ENCODE data around the gene DMRT2. TPM values are rescaled to one million over a fixed set of nuclear protein-coding genes. Genes with fewer than 3 reads are reported as not detected.

DMRT2 gene
- polyA plus RNA-seq, 12 donors = 23.9 to 45.1 (median 31.7) TPM; not detected in 1

DNA sequence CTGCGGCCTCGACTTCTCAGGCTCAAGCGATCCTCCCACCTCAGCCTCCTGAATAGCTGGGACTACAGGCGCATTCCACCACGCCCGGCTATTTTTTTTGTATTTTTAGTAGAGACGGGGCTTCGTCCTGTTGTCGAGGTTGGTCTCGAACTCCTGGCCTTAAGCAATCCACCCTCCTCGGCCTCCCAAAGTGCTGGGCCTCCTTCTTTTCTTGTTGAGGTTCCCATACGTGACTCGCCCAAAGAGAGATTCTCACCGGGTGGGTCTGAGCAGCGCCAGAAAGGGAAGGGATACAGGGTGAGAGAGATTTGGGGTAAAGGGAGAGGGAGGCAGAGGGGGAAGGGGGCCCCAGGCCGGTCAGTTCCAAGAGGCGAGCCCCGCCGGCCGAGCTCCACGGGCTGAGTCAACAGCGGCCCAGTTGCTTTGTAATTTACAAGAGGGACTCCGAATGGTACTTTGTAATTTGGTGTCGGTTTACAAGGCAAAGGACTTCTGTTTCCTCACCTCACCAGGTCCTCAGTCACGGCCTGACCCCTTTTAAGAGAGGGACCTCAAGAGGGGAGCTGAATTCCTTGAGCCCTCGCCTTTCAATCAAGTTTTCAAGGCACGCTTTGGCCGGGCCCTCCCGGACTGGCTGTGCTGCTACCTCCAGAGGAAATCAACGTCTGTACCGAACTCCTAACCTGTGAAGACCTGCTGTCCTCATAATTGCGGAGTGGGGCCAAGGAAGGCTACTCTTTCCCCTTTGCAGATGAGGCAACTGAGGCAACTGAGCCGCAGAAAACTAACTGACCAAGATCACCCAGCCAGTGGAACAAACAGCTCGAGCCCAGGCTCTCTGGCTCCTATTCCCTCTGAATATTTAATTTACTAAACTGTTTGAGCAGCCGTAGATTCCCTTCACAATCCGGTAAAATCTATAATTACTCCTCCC, 3.3 kb upstream of the DMRT2 start:
- DNase-seq = no peak

DNA sequence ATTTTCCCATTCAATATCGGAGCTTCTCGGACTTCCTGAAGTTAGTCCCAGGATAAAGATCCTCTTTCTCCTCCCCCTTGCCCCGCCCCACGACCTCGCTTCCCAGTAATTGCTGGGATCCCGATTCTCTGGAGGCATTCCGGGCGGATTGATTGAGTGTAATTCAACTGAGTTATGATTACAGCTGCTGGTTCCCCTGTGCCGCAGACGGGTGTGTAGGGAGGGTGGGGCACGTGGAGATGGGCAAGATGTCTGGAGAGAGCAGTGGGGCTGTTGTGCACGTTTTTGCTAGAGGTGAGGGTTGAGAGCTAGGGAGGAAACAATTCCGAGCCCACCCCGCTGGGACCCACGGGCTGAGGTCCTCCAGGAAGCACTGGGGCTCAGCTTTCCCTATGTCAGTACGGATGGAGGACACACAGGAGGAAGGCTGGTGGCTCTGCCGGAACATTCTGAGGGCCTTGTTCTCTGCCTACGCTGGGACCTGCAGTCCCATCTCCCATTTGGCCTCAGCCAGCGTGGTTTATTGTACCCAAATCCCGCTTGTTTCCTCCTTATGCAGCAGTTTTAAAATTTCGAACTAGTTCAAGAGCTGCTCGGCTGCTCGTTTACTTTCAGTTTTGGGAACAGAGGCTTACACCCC, 2.4 kb upstream of the DMRT2 start:
- DNase-seq = peak; percentile 68

DNA sequence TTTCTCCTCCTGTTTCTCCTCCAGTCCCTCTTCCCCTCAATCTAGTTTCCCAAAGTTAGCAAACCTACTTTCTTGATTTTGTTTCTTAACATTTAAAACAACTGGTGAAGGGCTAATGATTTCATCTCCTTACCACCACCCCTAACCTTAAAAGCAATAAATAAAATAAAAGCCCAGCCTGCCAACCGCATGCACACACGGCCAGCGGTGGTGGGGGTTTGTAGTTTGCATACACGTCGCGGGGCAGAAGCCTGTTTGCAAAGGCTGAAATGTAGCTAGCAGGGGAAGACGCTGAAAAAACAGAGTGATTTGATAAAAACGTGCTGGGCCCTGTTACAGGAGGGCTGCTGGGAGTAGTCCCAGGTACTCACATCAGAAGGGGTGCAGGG, 1.9 kb upstream of the DMRT2 start:
- DNase-seq = no peak

DNA sequence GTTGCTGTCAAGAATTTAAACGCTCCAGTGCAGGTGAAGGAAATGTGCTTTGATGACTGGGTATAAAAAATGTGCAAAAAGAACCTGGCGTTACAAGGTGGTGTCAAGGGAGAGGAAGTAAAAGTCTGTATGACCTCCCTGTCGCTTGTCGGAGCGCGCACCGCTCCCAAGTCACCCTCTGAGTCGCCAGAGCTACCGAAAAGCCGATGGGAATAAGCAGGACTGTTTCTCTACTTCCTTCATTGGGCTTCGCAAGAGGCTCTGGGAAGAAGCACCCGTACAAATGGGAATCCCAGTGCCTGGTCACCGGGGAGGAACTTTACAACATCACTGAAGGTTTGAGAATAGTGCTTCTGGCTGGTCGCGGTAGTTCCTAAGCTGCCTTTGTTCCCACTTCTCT, 1.3 kb upstream of the DMRT2 start:
- no peak for DNase-seq

DNA sequence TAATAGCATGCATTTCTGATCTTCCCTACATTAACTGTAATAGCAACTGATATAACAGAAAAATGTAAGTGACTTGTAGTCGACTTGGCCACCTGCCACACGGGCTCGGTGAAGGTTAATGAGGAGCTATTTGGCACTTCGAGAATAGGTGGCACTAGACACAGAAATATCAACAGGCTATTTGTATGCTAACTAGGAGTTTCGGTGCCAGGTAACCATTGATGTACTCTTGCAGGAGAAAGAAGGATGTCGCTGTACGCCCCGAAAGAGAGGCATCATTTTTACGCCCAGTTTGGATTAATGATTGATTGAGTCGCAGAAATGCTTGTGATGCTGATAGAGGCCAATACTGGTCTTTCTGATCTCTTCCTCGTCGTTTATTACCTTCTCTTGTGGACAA, 516 bp upstream of the DMRT2 start:
- DNase-seq = no peak

DNA sequence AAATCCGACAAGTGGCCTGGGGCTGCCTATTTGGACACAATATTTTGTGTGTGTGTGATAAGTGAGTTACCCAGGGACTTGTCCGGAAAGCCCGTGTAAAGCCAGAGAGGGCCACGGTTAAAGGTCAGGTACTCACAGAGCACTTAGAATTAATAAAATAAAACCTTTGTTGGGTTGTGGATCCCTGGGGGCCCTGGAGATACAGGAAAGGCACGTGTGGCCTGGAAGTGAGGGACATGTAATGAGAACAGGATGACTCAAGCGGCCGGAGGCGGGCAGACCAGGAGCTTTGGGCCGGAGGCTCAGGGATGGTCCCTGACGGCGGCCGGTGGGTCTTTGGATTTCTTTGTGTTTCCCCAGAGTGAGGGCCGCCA, 1.0 kb downstream of the DMRT2 start:
- no peak for DNase-seq

DNA sequence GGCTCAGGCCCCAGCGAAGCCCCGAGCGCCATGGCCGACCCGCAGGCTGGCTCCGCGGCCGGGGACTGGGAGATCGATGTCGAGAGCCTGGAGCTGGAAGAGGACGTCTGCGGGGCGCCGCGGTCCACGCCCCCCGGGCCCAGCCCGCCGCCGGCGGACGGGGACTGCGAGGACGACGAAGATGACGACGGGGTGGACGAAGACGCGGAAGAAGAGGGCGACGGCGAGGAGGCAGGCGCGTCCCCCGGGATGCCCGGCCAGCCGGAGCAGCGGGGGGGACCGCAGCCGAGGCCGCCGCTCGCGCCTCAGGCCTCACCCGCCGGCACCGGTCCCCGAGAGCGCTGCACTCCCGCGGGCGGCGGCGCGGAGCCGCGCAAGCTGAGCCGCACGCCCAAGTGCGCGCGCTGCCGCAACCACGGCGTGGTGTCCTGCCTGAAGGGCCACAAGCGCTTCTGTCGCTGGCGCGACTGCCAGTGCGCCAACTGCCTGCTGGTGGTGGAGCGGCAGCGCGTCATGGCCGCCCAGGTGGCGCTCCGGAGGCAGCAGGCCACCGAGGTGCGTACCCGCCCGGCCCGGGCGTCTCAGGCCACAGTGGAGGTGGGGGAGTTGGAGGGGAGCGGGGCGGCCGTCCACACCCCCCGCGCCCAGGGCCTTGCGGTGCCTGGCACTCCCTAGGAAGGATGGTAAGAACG, 1.6 kb downstream of the DMRT2 start:
- DNase-seq = no peak

DNA sequence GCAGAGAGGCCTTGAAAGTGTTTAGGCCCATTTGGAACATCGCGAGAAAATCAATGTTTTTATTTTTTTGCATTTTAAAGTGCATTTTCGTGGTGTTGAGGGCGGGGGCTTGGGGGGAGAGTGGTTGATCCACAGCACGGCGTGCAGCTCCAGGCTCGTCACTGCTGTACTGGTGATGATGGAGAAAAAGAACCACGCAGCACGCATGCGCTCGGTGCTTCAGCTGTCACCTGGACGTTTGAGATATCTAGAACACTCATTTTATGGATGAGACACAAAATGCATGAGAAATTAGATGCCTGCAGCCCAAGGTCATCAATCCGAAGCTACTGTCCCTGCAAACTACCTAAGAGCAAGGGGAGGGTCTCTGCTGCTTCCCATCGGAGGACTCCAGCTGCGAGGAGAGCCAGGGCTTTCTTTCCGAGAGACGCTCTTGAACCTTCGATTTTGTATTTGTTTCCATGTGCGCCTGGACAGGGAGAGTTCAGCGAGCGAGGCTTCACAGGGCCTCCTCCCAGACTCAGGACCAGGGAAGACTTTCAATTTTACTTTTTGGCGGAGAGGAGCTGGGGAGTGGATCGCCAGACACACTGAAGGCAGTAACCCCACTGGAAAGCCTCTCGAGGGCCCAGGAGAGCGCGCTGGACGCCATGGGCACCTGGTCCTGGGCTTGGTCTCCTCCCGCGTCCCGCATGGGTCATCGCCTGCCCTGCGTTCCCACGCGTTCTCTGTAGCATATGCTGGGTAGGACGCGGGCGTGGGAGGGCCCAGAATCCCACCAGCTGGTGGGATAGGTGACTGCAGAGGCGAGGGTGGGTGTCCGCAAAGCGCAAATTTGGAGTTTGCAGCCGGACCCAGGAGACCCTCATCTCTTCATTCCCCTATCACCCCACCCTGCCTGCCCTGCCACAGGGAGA, 2.5 kb downstream of the DMRT2 start:
- peak; percentile 48 for DNase-seq

DNA sequence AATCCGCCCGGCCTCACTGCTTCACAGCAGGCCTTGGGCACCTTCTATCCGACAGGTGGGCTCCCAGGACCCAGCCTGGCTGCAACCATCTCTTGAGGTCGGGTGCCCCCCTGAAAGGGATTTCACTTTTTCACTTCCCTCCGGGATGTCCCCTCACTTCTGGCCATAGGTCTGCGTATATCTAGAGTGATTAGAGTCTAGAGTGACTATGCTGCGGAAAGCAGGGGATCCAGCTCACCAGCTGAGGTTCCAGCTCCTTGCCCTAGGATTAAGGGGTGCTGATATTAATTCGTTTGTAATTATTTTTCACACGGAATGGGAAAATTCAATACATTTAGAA, 3.1 kb downstream of the DMRT2 start:
- DNase-seq = no peak

DNA sequence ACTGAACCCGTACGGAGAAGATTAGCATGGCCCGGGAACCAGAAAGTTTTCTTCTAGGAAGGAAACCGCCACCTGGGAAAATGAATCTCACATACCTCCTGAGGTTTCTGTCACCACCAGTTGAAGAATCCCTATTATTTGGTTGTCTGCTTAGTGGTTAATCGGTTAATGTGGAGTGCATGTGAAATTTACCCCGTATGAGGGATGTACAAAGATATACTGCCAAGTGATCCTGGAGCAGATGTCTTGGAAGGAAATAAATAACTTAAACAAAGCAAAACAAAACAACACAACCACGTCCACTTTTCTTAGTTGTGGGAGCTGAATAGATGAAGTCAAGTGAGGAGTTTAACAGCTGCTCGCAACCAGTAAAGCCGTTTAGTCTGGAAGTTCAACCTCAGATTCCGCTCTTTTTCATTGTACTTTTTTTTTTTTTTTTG, 3.8 kb downstream of the DMRT2 start:
- peak; percentile 66 for DNase-seq

DNA sequence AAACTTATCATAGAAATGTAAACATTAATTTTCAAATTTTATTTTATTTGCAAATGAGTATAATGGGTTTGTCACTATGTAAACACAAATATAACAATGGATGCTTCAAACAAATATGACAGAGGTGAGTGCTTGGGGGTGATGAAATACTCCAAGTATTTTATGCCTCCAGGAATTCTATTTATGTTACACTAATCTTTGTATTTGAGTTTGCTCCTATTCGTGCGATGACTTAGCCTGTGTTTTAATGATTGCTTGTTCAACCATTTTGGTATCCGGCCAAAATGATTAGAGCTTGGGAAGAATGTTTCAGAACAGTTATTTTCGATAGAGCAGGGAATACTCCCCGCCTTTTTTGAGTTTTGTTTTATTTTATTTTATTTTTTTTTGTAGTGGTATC, 5.0 kb downstream of the DMRT2 start:
- DNase-seq = no peak

DNA sequence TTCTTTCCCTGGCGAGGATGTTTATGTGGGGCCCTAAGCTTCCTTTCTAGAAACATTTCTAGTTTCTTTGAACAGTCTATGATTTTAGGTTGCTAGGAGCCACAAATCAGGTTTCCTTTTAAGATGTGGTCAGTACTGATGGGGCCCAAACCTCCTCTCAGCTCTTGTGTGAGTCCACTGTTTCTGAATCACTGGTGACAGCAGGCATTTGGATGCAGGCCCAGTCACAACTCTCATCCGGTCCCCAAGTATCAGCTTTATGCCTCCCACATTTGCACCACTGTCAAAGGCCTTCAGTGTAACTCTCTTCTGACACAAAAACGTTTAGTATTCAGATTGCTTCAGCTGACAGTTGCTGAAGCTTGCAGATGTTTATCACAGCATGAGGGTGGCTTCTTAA, 7.8 kb downstream of the DMRT2 start:
- DNase-seq = no peak

DNA sequence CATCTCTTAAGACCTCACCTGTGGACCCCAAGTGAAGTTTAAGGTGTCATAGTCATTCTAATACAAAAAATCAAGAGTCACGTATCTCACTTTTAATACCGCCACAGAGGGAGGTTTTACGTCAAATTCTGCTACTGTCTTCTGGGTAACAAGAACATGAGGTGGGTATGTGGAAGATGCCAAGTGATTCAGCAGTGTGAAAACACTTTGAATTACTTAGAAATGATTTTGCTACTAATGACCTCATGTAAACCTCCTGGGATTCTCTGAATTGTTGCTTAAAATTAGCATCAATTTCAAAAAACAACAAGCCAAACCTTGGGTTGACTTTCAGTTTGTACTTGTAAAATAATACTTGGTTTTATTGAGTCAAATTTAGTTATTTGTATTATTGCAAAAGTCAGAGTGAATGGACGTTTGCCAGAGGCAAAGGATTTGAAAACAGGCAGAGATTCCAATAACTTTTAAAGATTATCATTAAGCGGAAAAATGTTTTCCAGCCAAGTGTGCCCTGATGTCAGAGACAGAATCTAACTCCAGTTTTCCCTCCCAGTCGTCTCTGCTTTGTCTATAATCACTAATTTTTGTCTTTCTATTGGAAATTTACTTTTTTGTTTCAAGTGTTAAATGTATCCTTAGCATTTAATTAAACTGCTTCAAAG, 8.8 kb downstream of the DMRT2 start:
- DNase-seq = no peak

DNA sequence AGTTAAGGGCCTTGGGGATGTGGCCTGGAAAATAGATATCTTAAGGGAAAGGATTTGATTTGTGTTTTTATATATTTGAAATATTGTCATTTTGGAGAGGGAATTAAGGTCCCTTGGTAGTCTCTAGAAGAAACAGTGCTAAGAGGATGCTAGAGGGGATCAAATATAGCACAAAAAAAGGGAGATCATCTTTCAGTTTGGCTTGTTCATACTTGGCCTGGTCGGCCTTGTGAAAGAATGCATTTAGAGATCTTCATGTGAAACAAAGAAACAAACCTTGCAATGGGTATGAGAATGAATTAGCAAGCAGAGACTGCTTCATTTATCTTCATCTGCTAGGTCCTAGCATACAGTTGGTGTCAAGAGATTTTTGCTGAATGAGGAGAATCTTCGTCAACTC, 15.0 kb downstream of the DMRT2 start:
- DNase-seq = no peak

DNA sequence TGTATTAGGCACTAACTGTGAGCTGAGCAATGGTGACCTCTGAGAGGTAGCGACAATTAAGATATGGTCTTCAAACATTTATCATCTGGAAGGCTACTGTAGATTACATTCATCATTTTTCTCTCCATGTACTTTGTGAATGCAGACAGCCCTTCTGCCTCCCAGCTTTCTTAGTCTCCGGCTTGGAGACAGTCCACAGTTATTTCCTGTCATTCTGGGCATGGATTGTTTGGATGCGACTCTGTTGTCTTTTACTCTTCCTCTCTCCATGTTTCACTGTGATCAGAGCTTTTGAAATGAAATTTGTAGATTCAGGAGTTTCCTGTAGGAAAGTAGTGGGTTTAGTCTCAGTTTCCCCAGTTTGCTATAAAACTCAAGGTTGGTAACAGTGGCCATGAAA, 20.5 kb downstream of the DMRT2 start:
- DNase-seq = no peak

DNA sequence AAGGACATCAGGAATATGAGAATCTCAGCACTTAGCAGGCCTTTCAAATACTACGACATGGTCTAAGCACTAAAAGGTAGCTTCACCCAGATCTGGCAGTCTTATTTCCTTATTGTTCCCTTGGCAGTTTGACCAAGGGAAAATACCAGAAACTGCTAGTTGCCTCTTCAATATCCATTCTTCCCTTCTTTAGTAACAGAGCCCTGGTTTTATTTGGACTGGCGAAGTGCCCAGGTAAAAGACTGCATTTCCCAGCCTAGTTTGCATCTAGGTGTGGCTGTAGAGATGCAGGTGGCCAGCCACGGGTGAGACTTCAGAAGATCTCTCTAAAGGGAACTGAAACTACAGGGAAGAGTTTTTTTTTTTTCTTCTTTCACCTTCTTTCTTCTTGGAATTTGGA, 21.6 kb downstream of the DMRT2 start:
- no peak for DNase-seq

DNA sequence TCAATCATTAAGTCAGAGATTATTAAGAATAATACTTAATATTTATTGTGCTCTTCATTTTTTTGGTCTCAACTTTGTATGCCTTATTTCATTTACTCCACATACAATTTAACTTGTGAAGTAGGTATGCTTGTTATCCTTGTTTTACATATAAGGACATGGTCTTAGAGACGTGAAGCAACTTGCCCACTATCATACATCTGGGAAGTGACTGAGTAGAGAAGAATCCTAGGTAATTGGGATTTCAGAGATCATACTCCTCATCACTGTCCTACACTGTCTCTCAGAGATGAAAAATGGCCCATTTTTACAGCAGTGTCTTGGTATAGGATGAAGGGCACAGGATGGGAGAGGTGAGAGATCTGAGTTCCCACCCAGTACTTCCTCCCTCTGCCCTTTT, 23.3 kb downstream of the DMRT2 start:
- no peak for DNase-seq

DNA sequence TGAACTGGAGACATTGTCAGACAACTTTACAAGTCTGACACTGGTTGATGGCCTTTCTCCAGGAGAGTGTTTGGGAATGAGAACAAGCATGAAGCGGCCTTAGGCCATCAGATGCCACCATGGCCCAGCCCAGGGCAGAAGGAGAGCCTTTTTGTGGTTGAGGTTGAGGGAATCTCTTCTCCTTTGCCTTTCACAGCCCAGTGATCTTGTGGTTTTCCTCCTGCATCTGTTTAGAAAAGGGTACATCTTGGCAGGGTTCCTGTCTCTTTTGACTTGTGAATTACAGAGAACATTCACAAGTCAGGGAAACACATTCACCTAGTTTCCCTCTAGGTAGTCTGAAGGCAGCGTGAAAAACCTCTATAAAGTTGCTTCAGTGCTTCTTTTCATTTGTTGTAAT, 27.5 kb downstream of the DMRT2 start:
- DNase-seq = no peak

DNA sequence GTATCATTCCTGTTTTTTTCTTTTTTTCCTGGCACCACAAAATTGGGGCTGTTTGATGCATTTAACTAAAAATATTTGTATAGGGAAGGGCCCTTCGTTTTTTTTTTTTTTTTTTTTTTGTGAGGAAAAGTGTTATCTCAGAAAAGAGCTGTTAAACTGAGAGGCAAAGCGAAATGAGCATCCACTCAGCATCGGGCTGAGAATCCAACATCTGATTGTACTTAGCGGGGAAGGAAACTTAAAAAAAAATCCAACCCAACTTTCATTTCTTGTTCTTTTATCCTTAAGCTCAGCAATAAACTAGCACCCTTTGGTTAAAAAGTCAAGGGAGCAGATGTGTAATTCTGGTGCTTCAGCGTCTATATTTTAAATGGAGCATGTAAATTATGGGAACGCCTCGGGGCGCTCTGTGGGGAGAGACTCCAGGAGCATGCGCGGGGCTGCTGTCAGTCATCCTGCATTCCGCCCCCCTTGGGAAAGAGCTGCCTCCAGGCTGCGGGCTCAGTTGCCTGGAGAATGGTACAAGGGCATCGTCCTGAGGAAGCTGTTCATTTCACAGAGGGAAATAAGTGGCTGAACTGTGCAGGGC, 33.3 kb downstream of the DMRT2 start:
- peak; percentile 61 for DNase-seq

DNA sequence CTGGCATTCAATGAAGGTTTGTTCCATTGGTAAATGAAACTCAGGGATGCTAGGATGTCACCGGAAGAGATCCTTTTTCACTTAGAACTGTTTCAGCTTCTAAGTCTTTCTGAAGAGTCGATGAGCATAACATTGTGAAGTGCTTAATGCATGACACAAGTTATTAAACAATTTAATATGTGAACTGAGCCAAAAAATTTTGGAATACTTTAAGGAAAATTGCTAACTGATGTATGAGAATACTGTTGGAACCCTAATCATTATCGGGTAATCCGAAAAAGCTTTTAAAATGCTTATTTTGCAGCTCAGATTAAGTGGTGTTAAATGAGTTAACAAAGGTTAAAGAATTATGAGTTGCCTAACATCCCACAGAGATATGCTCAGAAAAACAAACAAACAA, 34.9 kb downstream of the DMRT2 start:
- no peak for DNase-seq

DNA sequence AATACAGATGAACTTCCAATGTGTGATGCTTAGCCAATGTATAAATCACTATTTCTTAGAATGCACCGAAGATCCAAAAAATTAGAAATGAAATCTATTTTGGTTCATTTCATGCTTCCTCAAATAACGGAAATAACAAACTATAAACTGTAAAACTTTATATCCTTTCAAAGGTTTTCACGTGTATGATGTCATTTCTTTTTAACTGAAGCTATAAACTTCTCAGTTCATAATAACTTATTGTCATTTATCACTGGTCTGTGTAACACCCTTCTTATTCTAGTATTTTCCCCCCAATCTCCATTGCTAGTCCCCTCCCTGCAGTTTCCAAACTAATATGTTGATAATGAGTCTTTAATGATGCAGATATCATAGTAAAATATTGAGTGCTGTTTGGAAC, 36.4 kb downstream of the DMRT2 start:
- DNase-seq = no peak
